Measurements from ENCODE around the gene CTNNBIP1.

GRCh38 chr1:9817734-9818133, 92.3 kb downstream of the CTNNBIP1 start:
- no peak for TF ChIP-seq CTCF (IDR thresholded peaks at IDR 0.05 in 2 of 3, conservative IDR thresholded peaks at IDR 0.05 in 1 of 3; ENCODE audit: borderline replicate concordance in 1 of 3, insufficient read depth in 1 of 3, low read depth in 2 of 3, low read length in 2 of 3)
- TF ChIP-seq EZH2phosphoT487 (IDR thresholded peaks at IDR 0.05; ENCODE audit: borderline replicate concordance) = no peak
- no peak for TF ChIP-seq MAX (IDR thresholded peaks at IDR 0.05)
- TF ChIP-seq SRF (IDR thresholded peaks at IDR 0.05; ENCODE audit: low read depth) = no peak
- no peak for TF ChIP-seq POLR2A (IDR thresholded peaks at IDR 0.05; ENCODE audit: borderline replicate concordance, extremely low read depth, insufficient read depth, insufficient read length)
- TF ChIP-seq ZFX (IDR thresholded peaks at IDR 0.05) = no peak

Measured in HCT116 (cell line).